ENCODE results near the gene GOLGA1.
A peak's percentile ranks its signal among the peaks of the same experiment; 100 is the strongest.
"Not testable (repeated sequence)": the region's sequence is repeated elsewhere in the genome, so short reads cannot be mapped to it uniquely, and the experiment has no call there.

Gene GOLGA1

GRCh38 chr9:124941679-124942561 is 1.0 kb upstream of the GOLGA1 start:
- peak; percentile 34 to 52 for DNase-seq (ENCODE audit: low read depth in 1 of 2, low spot score in 1 of 2)

DNA sequence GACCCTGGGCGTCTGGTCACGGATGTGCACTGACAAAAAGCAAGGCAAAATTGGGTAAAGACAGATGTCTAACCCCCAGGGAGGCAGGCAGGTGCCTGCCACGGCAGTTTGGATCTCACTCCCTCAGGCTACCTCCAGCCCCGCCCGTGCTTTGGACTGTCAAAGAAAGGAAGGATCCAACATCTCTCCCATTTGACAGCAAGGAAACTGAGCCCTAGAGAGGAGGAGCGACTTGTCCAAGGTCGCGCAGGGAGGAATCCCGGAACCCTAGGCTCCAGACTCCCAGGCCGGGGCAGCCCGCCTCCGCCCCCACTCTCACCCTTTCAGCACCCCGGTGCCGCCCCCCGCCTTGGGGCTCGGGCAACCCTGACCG is 376 bp downstream of the GOLGA1 start:
- no peak for DNase-seq (ENCODE audit: low read depth in 1 of 2, low spot score in 1 of 2)

DNA sequence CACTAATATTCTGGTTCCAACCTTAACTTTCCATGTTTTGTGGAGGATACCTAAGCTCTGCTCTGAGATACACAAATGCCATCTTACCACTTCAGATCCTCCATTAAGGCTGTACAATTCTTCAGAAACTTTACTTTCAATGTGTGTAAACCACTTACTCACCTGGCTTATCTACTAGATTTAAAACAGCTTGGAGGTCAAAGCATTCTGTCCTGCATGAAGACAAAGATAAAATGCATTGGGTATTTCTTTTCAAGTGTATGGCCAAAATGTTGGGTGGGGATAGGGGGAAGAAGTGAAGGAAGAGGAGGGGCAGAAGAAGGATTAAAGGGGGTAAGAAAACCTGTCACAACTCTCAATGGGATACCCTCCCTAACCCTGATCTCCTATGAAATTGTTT is 939 bp downstream of the GOLGA1 start:
- no peak for DNase-seq (ENCODE audit: low read depth in 1 of 2, low spot score in 1 of 2)

DNA sequence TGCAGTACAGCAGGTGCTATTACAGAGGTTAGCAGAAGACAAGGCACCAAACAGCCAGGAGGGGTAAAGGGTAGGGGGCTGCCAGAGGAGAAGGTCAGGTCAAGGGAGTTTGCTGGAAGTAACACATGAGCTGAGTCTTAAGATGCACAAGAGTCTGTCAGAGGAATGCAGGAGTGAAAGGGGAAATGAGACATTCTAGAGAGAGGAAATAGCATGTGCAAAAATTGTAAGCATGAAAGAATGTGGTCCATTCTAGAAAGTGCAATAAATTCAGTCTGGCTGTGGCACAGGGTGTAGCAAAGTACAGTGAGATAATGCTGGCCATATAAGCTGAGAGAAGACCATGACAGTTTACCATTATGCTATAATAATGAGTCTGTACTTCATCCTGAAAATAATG is 6.6 kb downstream of the GOLGA1 start:
- DNase-seq (ENCODE audit: low read depth in 1 of 2, low spot score in 1 of 2): no peak

DNA sequence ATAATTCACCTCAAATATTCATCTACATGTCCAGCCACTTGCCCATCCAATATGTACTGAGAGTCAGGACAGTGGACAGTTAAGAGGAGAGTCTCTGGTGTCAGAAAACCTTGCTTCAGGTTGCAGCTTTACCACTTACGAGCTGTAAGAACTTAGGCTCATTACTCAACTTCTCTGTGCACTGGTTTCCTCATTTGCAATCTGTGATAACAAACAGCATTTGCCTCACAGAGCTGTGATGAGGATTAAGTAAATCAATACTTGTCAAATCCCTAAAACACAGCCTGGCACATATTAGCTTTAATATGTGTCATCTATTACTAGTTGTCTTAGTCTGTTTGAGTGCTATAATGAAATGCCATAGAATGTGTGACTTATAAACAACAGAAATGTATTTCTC is 8.6 kb downstream of the GOLGA1 start:
- no peak for DNase-seq (ENCODE audit: low read depth in 1 of 2, low spot score in 1 of 2)

DNA sequence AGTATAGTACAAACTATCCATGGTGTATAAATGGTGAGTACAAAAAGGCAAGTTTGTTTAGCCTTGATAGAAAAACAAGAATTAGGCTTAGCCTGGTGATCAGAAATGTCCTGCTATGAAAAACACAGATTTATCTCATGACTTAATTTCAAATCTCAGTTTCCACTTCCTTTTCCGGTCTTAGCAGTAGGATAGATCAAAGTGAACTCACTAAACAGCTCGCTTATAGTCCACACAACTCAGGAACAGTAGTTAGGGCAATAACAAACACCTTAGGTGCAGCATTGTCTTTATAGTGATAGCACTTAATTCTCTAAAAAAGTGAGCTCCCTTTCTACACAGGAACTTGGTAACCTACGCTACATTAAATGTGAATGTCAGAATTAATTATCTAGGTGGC is 11.4 kb downstream of the GOLGA1 start:
- no peak for DNase-seq (ENCODE audit: low read depth in 1 of 2, low spot score in 1 of 2)

DNA sequence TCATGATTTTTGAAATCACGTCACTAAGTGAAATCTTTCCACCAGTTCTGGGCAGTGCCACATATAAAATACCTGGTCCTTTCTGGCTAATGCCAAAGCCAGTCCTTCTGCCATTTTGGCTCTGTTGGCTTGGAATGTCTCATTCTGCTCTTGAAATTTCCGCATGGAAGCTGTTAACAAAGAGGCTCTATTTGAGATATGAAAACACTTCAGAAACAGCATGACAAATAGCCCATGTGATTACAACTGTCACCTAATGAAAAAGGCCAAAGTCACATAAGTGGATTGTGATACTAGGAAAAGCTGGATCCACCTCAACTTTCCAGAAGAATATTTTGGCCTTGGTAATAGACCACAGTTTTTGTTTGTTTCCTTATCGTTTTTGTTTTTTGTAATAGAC is 12.8 kb downstream of the GOLGA1 start:
- no peak for DNase-seq (ENCODE audit: low read depth in 1 of 2, low spot score in 1 of 2)

GRCh38 chr9:124920394-124920793 is 20.5 kb downstream of the GOLGA1 start:
- not testable (repeated sequence) for DNase-seq (ENCODE audit: low read depth in 1 of 2, low spot score in 1 of 2)

DNA sequence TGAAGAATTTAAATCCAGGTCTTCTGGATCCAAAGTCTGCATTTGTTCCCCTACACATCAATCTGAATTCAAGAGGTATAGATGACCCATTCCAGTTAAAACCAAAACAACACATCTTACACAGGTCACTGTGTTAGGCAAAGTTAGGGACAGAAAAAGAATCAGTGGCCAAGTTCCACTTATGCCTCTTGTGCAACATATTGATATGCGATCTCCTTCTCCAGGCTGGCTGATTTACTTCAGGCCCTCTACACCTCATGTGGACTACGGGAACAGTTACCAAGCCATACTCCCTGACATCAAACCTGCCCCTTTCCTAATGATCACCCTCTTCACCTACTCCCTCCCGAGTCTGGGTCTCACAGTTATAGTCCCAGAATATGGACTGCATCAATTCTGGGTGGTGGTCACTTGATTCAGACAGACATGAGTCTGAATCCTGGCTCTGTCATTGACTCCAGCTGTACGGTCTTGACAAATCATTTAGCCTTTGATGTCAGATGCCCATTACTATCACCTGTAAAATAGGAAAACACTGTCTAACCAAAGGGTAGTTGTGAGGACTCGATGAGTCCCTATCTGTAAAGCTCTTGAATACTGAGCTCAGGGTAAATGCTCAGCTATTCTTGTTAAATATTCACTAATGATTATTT is 26.0 kb downstream of the GOLGA1 start:
- no peak for DNase-seq (ENCODE audit: low read depth in 1 of 2, low spot score in 1 of 2)

DNA sequence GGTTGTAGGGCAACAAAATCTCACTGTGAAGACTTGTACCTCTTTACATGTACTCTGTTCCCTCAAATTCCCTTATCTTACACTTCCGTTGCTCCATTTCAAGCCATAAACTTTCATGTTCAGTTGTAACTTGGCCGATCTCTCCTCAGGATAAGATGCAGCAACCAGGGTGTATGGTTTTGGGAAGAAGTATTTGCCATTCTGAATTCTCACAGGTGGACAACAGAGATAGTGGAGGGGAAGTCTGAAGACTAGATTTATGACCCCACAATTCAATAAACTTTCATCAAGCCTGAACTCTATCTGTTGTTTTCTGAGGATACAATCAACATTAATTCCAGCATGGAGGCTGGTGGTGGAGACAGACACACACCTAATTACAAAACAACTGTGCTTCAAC is 27.5 kb downstream of the GOLGA1 start:
- DNase-seq (ENCODE audit: low read depth in 1 of 2, low spot score in 1 of 2): no peak

DNA sequence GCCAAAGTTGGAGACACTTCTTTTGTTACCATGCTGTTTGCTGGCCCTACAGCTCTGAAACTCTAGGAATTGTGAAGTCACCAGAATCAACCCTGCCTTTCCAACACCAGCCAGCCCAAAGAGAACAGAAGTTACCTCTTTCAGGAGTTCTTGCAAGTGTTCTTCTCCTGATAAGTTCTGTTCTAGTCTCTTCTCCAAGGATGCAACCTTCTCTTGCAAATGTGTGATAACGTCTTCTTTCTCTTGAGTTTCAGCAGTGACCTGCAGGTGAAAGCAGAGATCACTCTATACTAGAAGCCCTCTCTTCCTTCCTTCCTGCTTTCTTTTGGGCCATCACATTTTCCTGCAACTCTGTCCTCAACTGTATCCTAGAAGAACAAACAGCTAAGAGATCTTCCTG is 29.1 kb downstream of the GOLGA1 start:
- DNase-seq (ENCODE audit: low read depth in 1 of 2, low spot score in 1 of 2): no peak

DNA sequence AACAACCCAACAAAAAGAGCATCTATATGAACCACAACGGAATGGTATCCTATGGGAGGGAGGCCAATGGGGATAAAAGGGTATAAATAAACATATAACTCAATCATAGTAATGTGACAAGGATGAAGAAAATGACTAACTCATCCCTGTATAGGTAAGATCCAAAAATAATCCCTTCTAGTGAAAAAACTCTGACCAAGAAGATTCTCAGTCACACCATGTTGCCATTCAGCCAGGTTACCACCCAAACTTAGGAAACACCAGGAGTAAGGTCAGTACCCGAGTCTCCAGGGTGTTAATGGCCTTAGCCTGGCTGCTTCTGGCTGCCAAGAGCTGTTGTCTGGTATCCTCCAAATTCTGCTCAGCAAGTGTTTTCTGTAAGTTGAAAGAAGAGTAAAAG is 32.8 kb downstream of the GOLGA1 start:
- DNase-seq (ENCODE audit: low read depth in 1 of 2, low spot score in 1 of 2): no peak

DNA sequence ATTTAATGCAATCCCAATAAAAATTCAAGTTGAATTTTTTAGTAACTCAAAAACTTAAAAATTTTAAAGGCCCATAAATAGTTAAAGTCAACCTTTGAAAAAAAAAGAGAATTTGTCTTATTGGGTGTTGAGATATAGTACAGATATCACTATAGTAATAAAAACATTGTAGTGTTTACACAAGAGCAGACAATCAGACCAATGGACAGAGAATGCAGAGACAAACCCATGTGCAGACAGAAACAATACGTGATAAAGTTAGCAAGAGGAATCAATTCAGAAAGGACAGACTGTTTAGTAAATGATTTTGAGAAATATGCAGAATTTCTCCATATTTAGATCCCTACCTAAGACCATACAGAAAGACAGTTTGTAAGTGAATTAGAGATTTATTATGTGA is 33.9 kb downstream of the GOLGA1 start:
- DNase-seq (ENCODE audit: low read depth in 1 of 2, low spot score in 1 of 2): no peak

- DNase-seq (ENCODE audit: low read depth in 1 of 2, low spot score in 1 of 2): no peak
These were observed 41.0 kb downstream of the GOLGA1 start for GRCh38 chr9:124899845-124900244.

- DNase-seq (ENCODE audit: low read depth in 1 of 2, low spot score in 1 of 2): no peak
These were observed 43.1 kb downstream of the GOLGA1 start for GRCh38 chr9:124897570-124898460.

DNA sequence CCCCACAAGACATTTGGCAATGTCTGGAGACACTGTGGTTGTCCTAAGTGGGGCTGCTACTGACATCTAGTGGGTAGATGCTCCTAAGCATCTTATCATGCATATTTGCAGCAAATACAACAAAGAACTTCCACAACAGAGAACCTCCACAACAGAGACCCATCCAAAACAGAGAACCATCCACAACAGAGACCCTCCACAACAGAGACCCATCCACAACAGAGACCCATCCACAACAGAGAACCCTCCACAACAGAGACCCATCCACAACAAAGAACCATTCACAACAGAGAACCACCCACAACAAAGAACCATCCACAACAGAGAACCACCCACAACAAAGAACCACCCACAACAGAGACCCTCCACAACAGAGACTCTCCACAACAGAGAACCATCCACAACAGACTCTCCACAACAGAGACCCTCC is 46.1 kb downstream of the GOLGA1 start:
- DNase-seq (ENCODE audit: low read depth in 1 of 2, low spot score in 1 of 2): peak in 1 of 2 donors; percentile 11

- DNase-seq (ENCODE audit: low read depth in 1 of 2, low spot score in 1 of 2): no peak
These were observed 46.7 kb downstream of the GOLGA1 start for GRCh38 chr9:124894035-124894740.

DNA sequence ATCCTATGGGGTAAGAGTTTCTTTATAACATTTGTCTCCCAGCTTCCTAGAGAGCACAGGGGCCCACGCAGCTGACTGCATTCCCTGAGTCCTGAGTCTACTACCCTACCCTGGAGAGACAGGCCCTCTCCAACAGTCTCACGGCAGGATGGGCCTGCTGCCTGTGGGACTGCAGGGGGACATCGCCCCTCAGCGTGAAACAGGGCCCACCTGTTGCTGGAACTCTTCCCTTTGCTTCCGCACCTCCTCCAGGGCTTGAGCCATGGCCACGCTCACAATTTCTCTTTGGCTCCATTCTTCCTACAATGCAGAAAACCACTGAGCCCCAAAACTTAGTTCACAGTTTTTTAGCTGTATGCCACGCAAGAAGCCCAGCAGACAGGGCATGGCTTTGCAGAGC is 50.7 kb downstream of the GOLGA1 start:
- DNase-seq (ENCODE audit: low read depth in 1 of 2, low spot score in 1 of 2): no peak

DNA sequence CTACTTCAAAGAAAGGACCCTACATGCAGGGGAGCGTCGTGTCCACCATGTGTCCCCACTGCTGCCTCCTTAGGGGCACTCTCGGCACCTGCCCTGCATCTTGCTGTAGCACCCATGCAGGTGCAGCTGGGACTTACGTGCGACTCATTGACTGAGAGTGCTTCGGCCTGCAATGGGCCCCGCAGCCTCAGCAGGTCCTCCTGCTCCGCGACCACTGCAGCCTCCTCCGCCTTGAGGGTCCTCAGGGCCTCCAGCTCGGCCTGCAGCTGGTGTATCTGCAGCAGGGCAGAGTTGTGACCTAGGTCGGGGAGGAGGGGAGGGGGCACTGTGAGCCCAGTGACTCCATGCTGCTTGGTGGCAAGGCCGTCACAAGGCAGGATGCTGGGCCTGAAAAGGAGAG is 51.9 kb downstream of the GOLGA1 start:
- DNase-seq (ENCODE audit: low read depth in 1 of 2, low spot score in 1 of 2): no peak

DNA sequence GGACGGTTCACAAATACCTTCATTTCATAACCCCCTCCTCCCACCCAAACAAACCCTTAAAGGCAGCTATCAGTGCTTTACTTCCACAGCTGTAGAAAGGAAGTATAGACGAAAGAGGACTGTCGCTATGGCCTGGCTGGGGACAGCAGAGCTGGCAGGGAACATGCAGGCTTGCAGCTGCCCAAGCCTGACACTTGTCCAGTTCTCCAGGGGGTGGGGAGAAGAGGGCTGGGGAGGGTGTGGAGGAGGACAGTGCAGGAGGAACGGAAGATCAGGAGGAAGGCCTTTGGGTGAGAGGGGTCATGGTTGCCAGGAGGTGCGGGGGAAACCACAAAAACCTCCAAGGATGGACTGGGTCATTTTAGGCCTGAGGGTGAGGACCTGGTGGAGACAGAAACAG is 53.1 kb downstream of the GOLGA1 start:
- no peak for DNase-seq (ENCODE audit: low read depth in 1 of 2, low spot score in 1 of 2)

DNA sequence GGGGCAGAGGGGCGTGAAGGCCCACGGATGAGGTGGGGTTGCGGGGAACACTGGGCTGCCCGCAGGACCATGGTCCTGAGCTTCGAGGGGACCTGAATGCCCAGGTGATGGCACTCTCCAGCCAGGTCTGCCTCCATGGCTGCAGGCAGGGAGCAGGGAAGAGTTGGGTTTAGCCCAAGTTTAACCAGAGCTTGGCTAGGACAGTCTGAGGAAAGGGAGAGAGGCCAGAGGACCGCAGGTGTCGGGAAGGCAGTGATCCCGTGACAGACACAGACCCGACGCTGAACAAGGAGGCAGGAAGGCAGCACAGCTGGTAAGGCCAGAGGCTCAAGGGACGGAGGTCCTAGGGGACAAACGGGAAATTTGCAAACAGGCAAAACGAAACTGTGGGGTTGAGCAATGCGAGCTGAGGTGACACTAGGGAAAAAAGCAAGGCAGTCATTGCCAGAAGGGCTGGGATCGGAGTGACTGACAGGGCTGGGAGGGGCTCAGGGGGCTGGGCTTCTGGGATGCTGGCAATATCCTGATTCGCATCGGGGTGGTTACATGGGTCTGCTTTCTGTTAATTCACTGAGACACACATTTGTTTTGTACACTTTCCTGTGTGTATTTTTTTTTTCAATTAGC is 53.9 kb downstream of the GOLGA1 start:
- no peak for DNase-seq (ENCODE audit: low read depth in 1 of 2, low spot score in 1 of 2)
